ENCODE measurements around the gene SH3PXD2B. TPM values are rescaled to one million over a fixed set of nuclear protein-coding genes. Genes with fewer than 3 reads are reported as not detected.

Gene SH3PXD2B
- total RNA-seq, 1 experiment from 2014 or later: 27.5 TPM

GRCh38 chr5:172410662-172411483, 43.5 kb downstream of the SH3PXD2B start:
- Histone ChIP-seq H3K9ac (ENCODE audit: low read length) (no peak overlapping the region), H3K27ac (ENCODE audit: low read depth, low read length) (no peak overlapping the region), H3K9me3 (ENCODE audit: control insufficient read depth in 1 of 2, insufficient read depth in 1 of 2, low read depth in 1 of 2, low read length in 2 of 2) (no peaks in the 10 kb centered on the region), H3K27me3 (ENCODE audit: insufficient read depth, low read length) (no peaks in the 10 kb centered on the region), H3K79me2 (ENCODE audit: insufficient read depth, low read length) (no peaks in the 10 kb centered on the region), H4K20me1 (ENCODE audit: insufficient read depth) (0 out of 2 replicates have a peak, but pooled peaks cover under 1% of the 10 kb centered on the region), H3K4me1 (ENCODE audit: control insufficient read depth in 1 of 2, insufficient read depth in 2 of 2, low read length in 2 of 2) (no peaks in the 10 kb centered on the region; a peak in 2 of 4 replicates), H3K4me3 (replicated peaks in 1 of 2; ENCODE audit: low read depth in 1 of 2, low read length in 2 of 2) (no peak overlapping the region), H2AFZ (ENCODE audit: low read depth, low read length, poor library complexity, severe bottlenecking) (no peak overlapping the region), H3K9me2 (ENCODE audit: insufficient read depth) (no peaks in the 10 kb centered on the region), H3K4me2 (ENCODE audit: low read length) (no peak overlapping the region), H3K36me3 (ENCODE audit: control insufficient read depth in 1 of 2, insufficient read depth in 2 of 2, low read length in 2 of 2) (peaks cover 0 to 5% of the 10 kb centered on the region in 2 experiments; a peak in 1 of 4 replicates)
- no peak for TF ChIP-seq RAD21 (IDR thresholded peaks at IDR 0.05; ENCODE audit: low read depth)
- TF ChIP-seq EGR1 (IDR thresholded peaks at IDR 0.05; ENCODE audit: low read depth): no peak
- TF ChIP-seq ATF3 (IDR thresholded peaks at IDR 0.05): no peak
- TF ChIP-seq SIN3A (IDR thresholded peaks at IDR 0.05; ENCODE audit: low read depth): no peak
- no peak for TF ChIP-seq CBX3 (IDR thresholded peaks at IDR 0.05; ENCODE audit: low read depth)
- no peak for TF ChIP-seq YY1 (IDR thresholded peaks at IDR 0.05; ENCODE audit: extremely low read depth, insufficient replicate concordance, low read depth, low read length)
- TF ChIP-seq, protein P1, sequence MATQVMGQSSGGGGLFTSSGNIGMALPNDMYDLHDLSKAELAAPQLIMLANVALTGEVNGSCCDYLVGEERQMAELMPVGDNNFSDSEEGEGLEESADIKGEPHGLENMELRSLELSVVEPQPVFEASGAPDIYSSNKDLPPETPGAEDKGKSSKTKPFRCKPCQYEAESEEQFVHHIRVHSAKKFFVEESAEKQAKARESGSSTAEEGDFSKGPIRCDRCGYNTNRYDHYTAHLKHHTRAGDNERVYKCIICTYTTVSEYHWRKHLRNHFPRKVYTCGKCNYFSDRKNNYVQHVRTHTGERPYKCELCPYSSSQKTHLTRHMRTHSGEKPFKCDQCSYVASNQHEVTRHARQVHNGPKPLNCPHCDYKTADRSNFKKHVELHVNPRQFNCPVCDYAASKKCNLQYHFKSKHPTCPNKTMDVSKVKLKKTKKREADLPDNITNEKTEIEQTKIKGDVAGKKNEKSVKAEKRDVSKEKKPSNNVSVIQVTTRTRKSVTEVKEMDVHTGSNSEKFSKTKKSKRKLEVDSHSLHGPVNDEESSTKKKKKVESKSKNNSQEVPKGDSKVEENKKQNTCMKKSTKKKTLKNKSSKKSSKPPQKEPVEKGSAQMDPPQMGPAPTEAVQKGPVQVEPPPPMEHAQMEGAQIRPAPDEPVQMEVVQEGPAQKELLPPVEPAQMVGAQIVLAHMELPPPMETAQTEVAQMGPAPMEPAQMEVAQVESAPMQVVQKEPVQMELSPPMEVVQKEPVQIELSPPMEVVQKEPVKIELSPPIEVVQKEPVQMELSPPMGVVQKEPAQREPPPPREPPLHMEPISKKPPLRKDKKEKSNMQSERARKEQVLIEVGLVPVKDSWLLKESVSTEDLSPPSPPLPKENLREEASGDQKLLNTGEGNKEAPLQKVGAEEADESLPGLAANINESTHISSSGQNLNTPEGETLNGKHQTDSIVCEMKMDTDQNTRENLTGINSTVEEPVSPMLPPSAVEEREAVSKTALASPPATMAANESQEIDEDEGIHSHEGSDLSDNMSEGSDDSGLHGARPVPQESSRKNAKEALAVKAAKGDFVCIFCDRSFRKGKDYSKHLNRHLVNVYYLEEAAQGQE (IDR thresholded peaks at IDR 0.05; ENCODE audit: low read depth): no peak
- no peak for TF ChIP-seq POLR2AphosphoS5 (IDR thresholded peaks at IDR 0.05; ENCODE audit: low read depth, low read length)
- TF ChIP-seq JUND (IDR thresholded peaks at IDR 0.05): no peak
- no peak for TF ChIP-seq TCF7L2 (IDR thresholded peaks at IDR 0.05; ENCODE audit: borderline replicate concordance, extremely low read depth, insufficient read depth, insufficient read length)
- no peak for TF ChIP-seq ZFX (IDR thresholded peaks at IDR 0.05)
- TF ChIP-seq SP1 (IDR thresholded peaks at IDR 0.05; ENCODE audit: low read depth): no peak
- no peak for TF ChIP-seq ELF1 (IDR thresholded peaks at IDR 0.05; ENCODE audit: borderline replicate concordance, low read depth)
- TF ChIP-seq CTCF (IDR thresholded peaks at IDR 0.05 in 2 of 3, conservative IDR thresholded peaks at IDR 0.05 in 1 of 3; ENCODE audit: borderline replicate concordance in 1 of 3, insufficient read depth in 1 of 3, low read depth in 2 of 3, low read length in 2 of 3): no peak
- TF ChIP-seq, protein P2, sequence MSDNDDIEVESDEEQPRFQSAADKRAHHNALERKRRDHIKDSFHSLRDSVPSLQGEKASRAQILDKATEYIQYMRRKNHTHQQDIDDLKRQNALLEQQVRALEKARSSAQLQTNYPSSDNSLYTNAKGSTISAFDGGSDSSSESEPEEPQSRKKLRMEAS (IDR thresholded peaks at IDR 0.05): no peak
- TF ChIP-seq POLR2A (IDR thresholded peaks at IDR 0.05; ENCODE audit: borderline replicate concordance, extremely low read depth, insufficient read depth, insufficient read length): no peak
- TF ChIP-seq ZNF274 (IDR thresholded peaks at IDR 0.05; ENCODE audit: low read depth, low read length): no peak
- TF ChIP-seq SRF (IDR thresholded peaks at IDR 0.05; ENCODE audit: low read depth): no peak
- RAD21 ChIA-PET (ENCODE audit: low non-redundant PET in 1 of 2, low total read pairs in 2 of 2, uncharacterized antibody in 2 of 2, unreplicated experiment in 2 of 2): no interaction called here
- intact Hi-C loops (cut with micrococcal nuclease): no loop called here
- BruUV-seq (replicated peaks): no TSS peak
- POLR2A ChIA-PET: no interaction called here
- CTCF ChIA-PET: no interaction called here
- DNase-seq (ENCODE audit: low read depth, low spot score) (no peak), ATAC-seq (no peak)

Measured in HCT116 (cell line).